H1 (cell line): Measurements from ENCODE around the gene UBE2V1. TPM values are rescaled to one million over a fixed set of nuclear protein-coding genes. Genes with fewer than 3 reads are reported as not detected.

Source experiments
- ATF2 ChIP-seq: IDR thresholded peaks from 2 replicates; pipeline ENCODE4 v1.6.1; 2012; ENCODE audit warnings: low read length, inconsistent platforms
- ATF3 ChIP-seq: IDR thresholded peaks from 2 replicates; pipeline ENCODE4 v1.6.1; 2011; ENCODE audit warnings: low read depth, mild to moderate bottlenecking, low read length; ENCODE audit not compliant: insufficient read depth
- CHD7 ChIP-seq: fragments of 300-600 bp; sonication (generic); IDR thresholded peaks from 2 replicates; pipeline ENCODE4 v1.7.1; 2012; ENCODE audit warnings: low read length, moderate library complexity, mild to moderate bottlenecking, inconsistent platforms; ENCODE audit not compliant: insufficient replicate concordance
- CREB1 ChIP-seq: IDR thresholded peaks from 2 replicates; pipeline ENCODE4 v1.6.1; 2012; ENCODE audit warnings: inconsistent platforms
- EGR1 ChIP-seq: IDR thresholded peaks from 2 replicates; pipeline ENCODE4 v1.6.1; 2011; ENCODE audit warnings: low read depth, low read length, borderline replicate concordance
- KDM5A ChIP-seq: fragments of 200-600 bp; IDR thresholded peaks from 2 replicates; pipeline ENCODE4 v1.7.1; 2012; ENCODE audit warnings: mild to moderate bottlenecking, low read length, inconsistent platforms, mixed read lengths
- NANOG ChIP-seq: IDR thresholded peaks from 2 replicates; pipeline ENCODE4 v1.6.1; 2011; ENCODE audit warnings: low read length, low read depth, mild to moderate bottlenecking, inconsistent platforms; ENCODE audit not compliant: insufficient read depth, poor library complexity, severe bottlenecking
- SIRT6 ChIP-seq: IDR thresholded peaks from one replicate; pipeline ENCODE4 v1.7.1; 2012; ENCODE audit warnings: low read length, inconsistent platforms
- SP2 ChIP-seq: IDR thresholded peaks from 2 replicates; pipeline ENCODE4 v1.6.1; 2012; ENCODE audit warnings: mild to moderate bottlenecking, low read length, inconsistent platforms
- TBP ChIP-seq: IDR thresholded peaks from 2 replicates; pipeline ENCODE4 v1.6.1; 2011; ENCODE audit warnings: low read depth, low read length, improper control_type of control experiment
- polyA plus RNA-seq, 7 experiments: library from polyadenylated mRNA; depleted of rRNA in 3 of 7; stranded (reverse) in 5 of 7; unstranded in 2 of 7; fragments of >200 nt in 5 of 7; fragments of 200-250 nt in 2 of 7; gene quantifications; 1 replicate in 5 of 7; 2 replicates in 1 of 7; 4 replicates in 1 of 7; pipeline versions ENCODE4 v1.2.1 to v1.2.3, GENCODE V29; 2011 to 2013; ENCODE audit warnings: missing spikeins in 2 of 7, mixed read lengths in 2 of 7
- total RNA-seq: library from RNA; stranded (reverse); fragmentation: NEBNext Ultra II Directional; extraction: Animal tissue kit (Norgen Biotek cat#: 25700); gene quantifications from 2 replicates; pipeline ENCODE4 v1.2.1, GENCODE V29; 2021

The UBE2V1 gene
- total and polyA plus RNA-seq, 2 of the 8 experiments (the other 6 are each of a cell fraction or from before 2014, with no cell fraction given) = 141 to 184 TPM

- TF ChIP-seq CHD7 (no peak), KDM5A (no peak), ATF2 (no peak), SP2 (no peak), TBP (no peak), CREB1 (no peak), NANOG (no peak), EGR1 (no peak), SIRT6 (no peak), ATF3 (no peak)
Measured at GRCh38 chr20:50056408-50056926, 56.5 kb downstream of the UBE2V1 start (continued).
